Activated B cell treated with CpG ODN at 0.5 μM for 24 hours (primary cell): ENCODE data around the gene AGTPBP1. TPM values are rescaled to one million over a fixed set of nuclear protein-coding genes. Genes with fewer than 3 reads are reported as not detected.

ENCODE experiments used
- ATAC-seq: fragments of 200-7000 bp; cut with Tn5 transposase; one replicate; pipeline ENCODE4 v1.10.0; 2021; ENCODE audit warnings: low read depth, mild to moderate bottlenecking, moderate library complexity
- CTCF ChIA-PET: fragments of 350-600 bp; sonication (Branson Sonifier 250); formaldehyde crosslinking; loops from one replicate; lab custom pipeline; 2021; ENCODE audit warnings: antibody characterized with exemption; lab: Charles Lee
- POLR2A ChIA-PET: fragments of 350-600 bp; sonication (Branson Sonifier 250); formaldehyde crosslinking; loops from one replicate; lab custom pipeline; 2021; ENCODE audit warnings: antibody characterized with exemption; lab: Charles Lee
- DNase-seq: peaks from one replicate; pipeline ENCODE4 v3.0.0; 2022
- H3K27ac Mint-ChIP-seq: one replicate; pipeline ENCODE4 v1.8.0; 2020; ENCODE audit warnings: mixed read lengths
- H3K27me3 Mint-ChIP-seq: one replicate; pipeline ENCODE4 v1.8.0; 2021; ENCODE audit warnings: mixed read lengths
- H3K36me3 Mint-ChIP-seq: one replicate; pipeline ENCODE4 v1.8.0; 2021; ENCODE audit warnings: low read depth, mixed read lengths
- H3K4me1 Mint-ChIP-seq: one replicate; pipeline ENCODE4 v1.8.0; 2021; ENCODE audit warnings: mixed read lengths
- H3K4me3 Mint-ChIP-seq: one replicate; pipeline ENCODE4 v1.8.0; 2020; ENCODE audit warnings: mild to moderate bottlenecking, mixed read lengths
- H3K9me3 Mint-ChIP-seq: one replicate; pipeline ENCODE4 v1.8.0; 2020; ENCODE audit warnings: mixed read lengths
- intact Hi-C: fragments of 100-400 bp; cut with micrococcal nuclease; formaldehyde crosslinking; loops from one replicate; pipeline ENCODE4 v1.15.1; 2024
- total RNA-seq: library from RNA; stranded (reverse); gene quantifications from 2 replicates; pipeline ENCODE4 v1.2.3, GENCODE V29; 2022
- TF ChIP-seq, protein P1 (sequence below): fragments of 200-600 bp; IDR thresholded peaks from one replicate; pipeline ENCODE4 v1.8.0; 2022; ENCODE audit warnings: antibody characterized with exemption, mild to moderate bottlenecking

Gene AGTPBP1
- total RNA-seq, 1 donor from 2014 or later: 26.7 TPM

DNA sequence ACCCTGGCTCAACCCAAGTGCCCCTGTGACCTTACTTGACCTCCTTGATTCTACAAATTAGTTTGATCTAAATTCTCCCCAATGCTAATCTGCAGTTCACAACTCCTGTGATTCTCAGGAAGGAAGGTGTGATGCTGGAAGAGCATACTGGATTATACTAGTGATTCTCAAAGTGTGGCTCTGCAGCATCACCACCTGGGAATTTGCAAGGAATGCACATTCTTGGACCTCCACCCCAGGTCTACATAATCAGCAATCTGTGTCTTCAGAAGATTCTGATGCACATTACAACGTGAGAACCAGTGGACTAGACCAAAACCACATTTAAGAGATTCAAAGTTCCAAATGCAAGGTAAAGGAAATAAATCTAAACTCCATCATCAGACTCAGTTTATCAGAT is 198.6 kb downstream of the AGTPBP1 start:
- TF ChIP-seq, protein P1, sequence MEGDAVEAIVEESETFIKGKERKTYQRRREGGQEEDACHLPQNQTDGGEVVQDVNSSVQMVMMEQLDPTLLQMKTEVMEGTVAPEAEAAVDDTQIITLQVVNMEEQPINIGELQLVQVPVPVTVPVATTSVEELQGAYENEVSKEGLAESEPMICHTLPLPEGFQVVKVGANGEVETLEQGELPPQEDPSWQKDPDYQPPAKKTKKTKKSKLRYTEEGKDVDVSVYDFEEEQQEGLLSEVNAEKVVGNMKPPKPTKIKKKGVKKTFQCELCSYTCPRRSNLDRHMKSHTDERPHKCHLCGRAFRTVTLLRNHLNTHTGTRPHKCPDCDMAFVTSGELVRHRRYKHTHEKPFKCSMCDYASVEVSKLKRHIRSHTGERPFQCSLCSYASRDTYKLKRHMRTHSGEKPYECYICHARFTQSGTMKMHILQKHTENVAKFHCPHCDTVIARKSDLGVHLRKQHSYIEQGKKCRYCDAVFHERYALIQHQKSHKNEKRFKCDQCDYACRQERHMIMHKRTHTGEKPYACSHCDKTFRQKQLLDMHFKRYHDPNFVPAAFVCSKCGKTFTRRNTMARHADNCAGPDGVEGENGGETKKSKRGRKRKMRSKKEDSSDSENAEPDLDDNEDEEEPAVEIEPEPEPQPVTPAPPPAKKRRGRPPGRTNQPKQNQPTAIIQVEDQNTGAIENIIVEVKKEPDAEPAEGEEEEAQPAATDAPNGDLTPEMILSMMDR: no peak
- ChIA-PET POLR2A (no interaction called here), CTCF (no interaction called here)
- Mint-ChIP-seq H3K27ac (no peak overlapping the region), H3K27me3 (no peaks in the 10 kb centered on the region), H3K4me3 (no peak overlapping the region), H3K9me3 (no peaks in the 10 kb centered on the region), H3K4me1 (no peaks in the 10 kb centered on the region), H3K36me3 (peaks cover 4% of the 10 kb centered on the region)
- DNase-seq: no peak
- ATAC-seq: no peak
- intact Hi-C loops: no loop called here

DNA sequence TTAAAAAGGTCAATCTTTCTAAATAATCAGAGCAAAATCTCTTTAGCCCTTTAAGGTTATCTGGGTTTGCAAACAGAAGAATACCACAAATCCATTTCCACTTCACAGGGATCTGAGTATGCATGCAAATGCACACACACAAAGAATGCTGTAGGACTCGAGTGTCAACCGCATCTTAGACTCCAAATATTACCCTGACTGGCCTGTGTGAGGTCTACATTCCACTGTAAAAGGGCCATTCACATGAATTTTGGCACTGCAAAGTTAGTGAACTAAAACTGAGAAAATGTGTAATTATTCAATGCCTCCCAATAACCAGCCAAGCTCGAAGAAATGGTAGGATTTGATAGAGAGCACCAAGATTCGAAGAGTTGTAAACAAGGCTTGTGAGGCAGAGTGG is 199.9 kb downstream of the AGTPBP1 start:
- no peak for ATAC-seq
- Mint-ChIP-seq H3K27ac (no peak overlapping the region), H3K27me3 (no peaks in the 10 kb centered on the region), H3K4me3 (no peak overlapping the region), H3K36me3 (peaks cover 4% of the 10 kb centered on the region), H3K4me1 (no peaks in the 10 kb centered on the region), H3K9me3 (no peaks in the 10 kb centered on the region)
- TF ChIP-seq, protein P1: no peak
- no peak for DNase-seq
- CTCF ChIA-PET: no interaction called here
- intact Hi-C loops: no loop called here
- POLR2A ChIA-PET: no interaction called here

GRCh38 chr9:85536514-85536913 is 205.2 kb downstream of the AGTPBP1 start:
- ChIA-PET POLR2A (no interaction called here), CTCF (no interaction called here)
- Mint-ChIP-seq H3K36me3 (no peaks in the 10 kb centered on the region), H3K9me3 (no peaks in the 10 kb centered on the region), H3K4me1 (no peaks in the 10 kb centered on the region), H3K27me3 (no peaks in the 10 kb centered on the region), H3K27ac (no peak overlapping the region), H3K4me3 (no peak overlapping the region)
- ATAC-seq (no peak), DNase-seq (no peak)
- intact Hi-C loops: no loop called here
- TF ChIP-seq, protein P1: no peak

DNA sequence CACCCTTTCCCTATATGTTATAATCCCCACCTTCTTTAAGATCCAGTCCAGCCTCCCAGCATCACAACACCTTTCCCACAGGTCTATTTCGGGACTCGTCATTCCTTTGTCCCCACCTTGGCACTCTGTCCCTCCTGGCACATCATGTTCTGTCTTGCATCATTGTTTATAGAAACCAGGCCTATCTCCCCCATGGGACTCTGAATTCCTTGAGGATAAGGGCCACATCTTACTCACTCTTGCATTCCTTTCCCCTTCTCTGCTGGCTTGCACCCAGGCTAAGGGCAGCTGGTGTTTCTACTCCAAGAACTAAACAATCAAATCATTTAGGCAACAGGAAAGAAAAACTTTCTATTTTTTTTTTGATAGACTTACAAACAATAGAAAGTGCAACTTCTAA is 205.7 kb downstream of the AGTPBP1 start:
- no peak overlapping the region for H3K27ac Mint-ChIP-seq
- intact Hi-C loops: no loop called here
- TF ChIP-seq, protein P1: no peak
- ATAC-seq (no peak), DNase-seq (no peak)
- no peaks in the 10 kb centered on the region for H3K27me3 Mint-ChIP-seq
- no peaks in the 10 kb centered on the region for H3K36me3 Mint-ChIP-seq
- no peak overlapping the region for H3K4me3 Mint-ChIP-seq
- H3K4me1 Mint-ChIP-seq: no peaks in the 10 kb centered on the region
- ChIA-PET POLR2A (no interaction called here), CTCF (no interaction called here)
- no peaks in the 10 kb centered on the region for H3K9me3 Mint-ChIP-seq

GRCh38 chr9:85534340-85534739 is 207.4 kb downstream of the AGTPBP1 start:
- intact Hi-C loops: no loop called here
- ATAC-seq (no peak), DNase-seq (no peak)
- H3K4me3 Mint-ChIP-seq: no peak overlapping the region
- no peaks in the 10 kb centered on the region for H3K36me3 Mint-ChIP-seq
- TF ChIP-seq, protein P1: no peak
- ChIA-PET POLR2A (no interaction called here), CTCF (no interaction called here)
- no peaks in the 10 kb centered on the region for H3K4me1 Mint-ChIP-seq
- H3K27ac Mint-ChIP-seq: no peak overlapping the region
- H3K27me3 Mint-ChIP-seq: no peaks in the 10 kb centered on the region
- H3K9me3 Mint-ChIP-seq: no peaks in the 10 kb centered on the region
